ENCODE data around the gene CDH4.

DNA sequence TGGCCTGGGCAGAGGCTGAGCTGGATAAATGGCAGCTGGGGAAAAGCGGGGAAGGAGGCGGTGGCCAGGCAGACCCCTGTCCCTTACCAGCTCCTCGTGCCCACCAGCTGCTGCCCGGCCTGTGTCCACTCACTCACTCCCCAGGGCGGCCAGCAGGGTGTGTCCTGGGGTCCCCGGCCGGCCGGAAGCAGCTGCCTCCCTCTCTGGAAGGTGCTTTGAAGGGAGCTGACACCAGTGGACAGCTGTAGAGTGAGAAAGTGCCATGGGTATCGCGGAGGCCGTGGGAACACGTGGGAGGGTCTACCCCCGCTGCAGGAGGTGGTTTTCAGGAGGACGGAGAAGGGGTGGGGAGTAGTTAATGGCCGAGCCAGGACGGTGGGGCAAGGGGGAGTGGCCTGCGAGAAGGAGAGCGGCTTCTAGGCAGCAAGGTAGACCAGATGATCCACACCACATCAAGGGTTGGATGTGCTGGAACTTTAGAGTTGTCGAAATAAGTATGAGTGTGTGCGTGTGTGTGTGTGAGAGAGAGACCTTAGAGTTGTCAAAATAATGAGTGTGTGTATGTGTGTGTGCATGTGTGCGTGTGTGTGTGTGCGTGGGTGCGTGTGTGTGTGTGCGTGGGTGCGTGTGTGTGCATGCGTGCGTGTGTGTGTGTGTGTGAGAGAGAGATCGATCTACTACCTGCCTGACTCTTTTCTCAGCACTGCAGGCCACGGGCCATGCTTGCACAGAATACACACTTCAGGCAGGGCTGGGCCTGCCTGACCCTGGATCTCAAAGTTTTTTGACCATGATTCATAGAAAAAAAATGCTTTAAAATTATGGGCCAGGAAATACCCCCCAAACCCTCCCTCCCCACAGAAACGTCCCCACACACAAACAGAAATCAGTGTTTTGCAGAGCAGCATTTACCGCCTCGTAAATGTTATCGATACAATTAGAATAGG, 43.9 kb downstream of the CDH4 start:
- TF ChIP-seq, protein P1, sequence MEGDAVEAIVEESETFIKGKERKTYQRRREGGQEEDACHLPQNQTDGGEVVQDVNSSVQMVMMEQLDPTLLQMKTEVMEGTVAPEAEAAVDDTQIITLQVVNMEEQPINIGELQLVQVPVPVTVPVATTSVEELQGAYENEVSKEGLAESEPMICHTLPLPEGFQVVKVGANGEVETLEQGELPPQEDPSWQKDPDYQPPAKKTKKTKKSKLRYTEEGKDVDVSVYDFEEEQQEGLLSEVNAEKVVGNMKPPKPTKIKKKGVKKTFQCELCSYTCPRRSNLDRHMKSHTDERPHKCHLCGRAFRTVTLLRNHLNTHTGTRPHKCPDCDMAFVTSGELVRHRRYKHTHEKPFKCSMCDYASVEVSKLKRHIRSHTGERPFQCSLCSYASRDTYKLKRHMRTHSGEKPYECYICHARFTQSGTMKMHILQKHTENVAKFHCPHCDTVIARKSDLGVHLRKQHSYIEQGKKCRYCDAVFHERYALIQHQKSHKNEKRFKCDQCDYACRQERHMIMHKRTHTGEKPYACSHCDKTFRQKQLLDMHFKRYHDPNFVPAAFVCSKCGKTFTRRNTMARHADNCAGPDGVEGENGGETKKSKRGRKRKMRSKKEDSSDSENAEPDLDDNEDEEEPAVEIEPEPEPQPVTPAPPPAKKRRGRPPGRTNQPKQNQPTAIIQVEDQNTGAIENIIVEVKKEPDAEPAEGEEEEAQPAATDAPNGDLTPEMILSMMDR (optimal IDR thresholded peaks at IDR 0.05 in 1 of 3, IDR thresholded peaks at IDR 0.05 in 1 of 3, conservative IDR thresholded peaks at IDR 0.05 in 1 of 3; ENCODE audit: extremely low read depth in 1 of 3, insufficient read depth in 2 of 3, low read length in 3 of 3), result no peak
- no peak for TF ChIP-seq EZH2 (IDR thresholded peaks at IDR 0.05; ENCODE audit: low read length)

Data from keratinocyte (primary cell).